DMS53 (cell line): ENCODE data around the gene TOM1L2.

Source experiments
- DNase-seq: peaks from one replicate; lab custom pipeline; 2025; lab: John Stamatoyannopoulos, UW

The TOM1L2 gene

GRCh38 chr17:17847726-17848125 lies 124.5 kb downstream of the TOM1L2 start:
- no peak for DNase-seq

GRCh38 chr17:17847118-17847689 lies 125.0 kb downstream of the TOM1L2 start:
- DNase-seq = no peak

GRCh38 chr17:17846645-17847044 lies 125.6 kb downstream of the TOM1L2 start:
- no peak for DNase-seq

- DNase-seq = no peak
Observed at GRCh38 chr17:17846003-17846402, 126.2 kb downstream of the TOM1L2 start.

- no peak for DNase-seq
Observed at GRCh38 chr17:17845046-17845775, 127.0 kb downstream of the TOM1L2 start.

- no peak for DNase-seq
Observed at GRCh38 chr17:17844500-17844899, 127.7 kb downstream of the TOM1L2 start.

GRCh38 chr17:17844079-17844478 lies 128.1 kb downstream of the TOM1L2 start:
- DNase-seq = no peak

GRCh38 chr17:17843096-17843495 lies 129.1 kb downstream of the TOM1L2 start:
- DNase-seq = no peak

- DNase-seq = no peak
Observed at GRCh38 chr17:17842111-17842876, 129.9 kb downstream of the TOM1L2 start.

GRCh38 chr17:17841601-17842025 lies 130.6 kb downstream of the TOM1L2 start:
- DNase-seq = peak; percentile 60

- DNase-seq = peak; percentile 65
Observed at GRCh38 chr17:17840751-17841591, 131.2 kb downstream of the TOM1L2 start.

- peak; percentile 96 for DNase-seq
Observed at GRCh38 chr17:17839791-17840707, 132.2 kb downstream of the TOM1L2 start.

- peak; percentile 90 for DNase-seq
Observed at GRCh38 chr17:17837966-17838962, 133.9 kb downstream of the TOM1L2 start.

GRCh38 chr17:17837380-17837821 lies 134.8 kb downstream of the TOM1L2 start:
- peak; percentile 70 for DNase-seq

GRCh38 chr17:17836818-17837379 lies 135.3 kb downstream of the TOM1L2 start, which contains the start of gene SREBF1:
SREBF1 (minus strand) TSS chr17:17836986; CDS start chr17:17836817, 169 bp downstream.
- DNase-seq = peak; percentile 72

GRCh38 chr17:17836250-17836817 lies 135.9 kb downstream of the TOM1L2 start:
- peak; percentile 97 for DNase-seq

- no peak for DNase-seq
Observed at GRCh38 chr17:17835415-17836249, 136.6 kb downstream of the TOM1L2 start.

- DNase-seq = no peak
Observed at GRCh38 chr17:17834974-17835373, 137.2 kb downstream of the TOM1L2 start.
